Renal pelvis (tissue), 12 donors: ENCODE measurements around the gene DMAC2L. TPM values are rescaled to one million over a fixed set of nuclear protein-coding genes. Genes with fewer than 3 reads are reported as not detected.
"Not testable (repeated sequence)": the region's sequence is repeated elsewhere in the genome, so short reads cannot be mapped to it uniquely, and the experiment has no call there.

Experiments used
- DNase-seq: peaks from one replicate; pipeline ENCODE4 v3.0.0-alpha.2; 2013
- long read RNA-seq, 16 experiments: transcript quantifications; one replicate each; lab custom pipeline, GENCODE V29; 2026
- polyA plus RNA-seq, 3 donors: library from polyadenylated mRNA; unstranded; fragments of 120-200 nt; gene quantifications; one replicate each; pipeline ENCODE4 v1.2.1, GENCODE V29; 2013; ENCODE audit not compliant: insufficient read length in 3 of 3

Gene DMAC2L, protein sequence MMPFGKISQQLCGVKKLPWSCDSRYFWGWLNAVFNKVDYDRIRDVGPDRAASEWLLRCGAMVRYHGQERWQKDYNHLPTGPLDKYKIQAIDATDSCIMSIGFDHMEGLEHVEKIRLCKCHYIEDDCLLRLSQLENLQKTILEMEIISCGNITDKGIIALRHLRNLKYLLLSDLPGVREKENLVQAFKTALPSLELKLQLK
- 10 to 100 TPM; 16.8 to 31.9 (median 31.6) TPM for polyA plus RNA-seq
- long read RNA-seq, donor 1, transcript ATP5S-207 (5 exons, 2,008 nt) = major isoform, 6 of 18 reads
- long read RNA-seq, donor 1, partial matches to known transcripts = 6 of 18 reads
- long read RNA-seq, donor 1, other reads (novel, unspliced or antisense) = 5 of 18 reads
- long read RNA-seq, donor 2, transcript ATP5S-207 (5 exons, 2,008 nt) = major isoform, 5 of 15 reads
- long read RNA-seq, donor 2, partial matches to known transcripts = 8 of 15 reads
- long read RNA-seq, donor 2, other reads (novel, unspliced or antisense) = 0 of 15 reads
- long read RNA-seq, donor 3, transcript ATP5S-207 (5 exons, 2,008 nt) = major isoform, 6 of 6 reads
- long read RNA-seq, donor 3, partial matches to known transcripts = 0 of 6 reads
- long read RNA-seq, donor 3, other reads (novel, unspliced or antisense) = 0 of 6 reads
- long read RNA-seq, donor 4, full-length matches to known transcripts = 7 of 14 reads
- long read RNA-seq, donor 4, partial matches to known transcripts = 0 of 14 reads
- long read RNA-seq, donor 4, other reads (novel, unspliced or antisense) = 7 of 14 reads
- long read RNA-seq, donor 5, partial matches to known transcripts = 0 of 2 reads
- long read RNA-seq, donor 5, other reads (novel, unspliced or antisense) = 0 of 2 reads
- long read RNA-seq, donor 6, partial matches to known transcripts = 0 of 4 reads
- long read RNA-seq, donor 6, other reads (novel, unspliced or antisense) = 0 of 4 reads
- long read RNA-seq, donor 7, full-length matches to known transcripts = 9 of 9 reads
- long read RNA-seq, donor 7, partial matches to known transcripts = 0 of 9 reads
- long read RNA-seq, donor 7, other reads (novel, unspliced or antisense) = 0 of 9 reads
- long read RNA-seq, donor 8, partial matches to known transcripts = 0 of 1 reads
- long read RNA-seq, donor 8, other reads (novel, unspliced or antisense) = 0 of 1 reads
- long read RNA-seq, donor 9, transcript ATP5S-207 (5 exons, 2,008 nt) = major isoform, 6 of 30 reads
- long read RNA-seq, donor 9, partial matches to known transcripts = 16 of 30 reads
- long read RNA-seq, donor 9, other reads (novel, unspliced or antisense) = 8 of 30 reads
- long read RNA-seq, donor 10, transcript ATP5S-207 (5 exons, 2,008 nt) = major isoform, 6 of 6 reads
- long read RNA-seq, donor 10, partial matches to known transcripts = 0 of 6 reads
- long read RNA-seq, donor 10, other reads (novel, unspliced or antisense) = 0 of 6 reads
- long read RNA-seq, donor 11, partial matches to known transcripts = 0 of 4 reads
- long read RNA-seq, donor 11, other reads (novel, unspliced or antisense) = 0 of 4 reads
- long read RNA-seq, donor 12, partial matches to known transcripts = 5 of 12 reads
- long read RNA-seq, donor 12, other reads (novel, unspliced or antisense) = 0 of 12 reads
- long read RNA-seq, donor 13, partial matches to known transcripts = 0 of 3 reads
- long read RNA-seq, donor 13, other reads (novel, unspliced or antisense) = 0 of 3 reads
- long read RNA-seq, donor 14 = 0 reads
- long read RNA-seq, donor 15 = 0 reads
- long read RNA-seq, donor 16, partial matches to known transcripts = 0 of 4 reads
- long read RNA-seq, donor 16, other reads (novel, unspliced or antisense) = 0 of 4 reads

DNA sequence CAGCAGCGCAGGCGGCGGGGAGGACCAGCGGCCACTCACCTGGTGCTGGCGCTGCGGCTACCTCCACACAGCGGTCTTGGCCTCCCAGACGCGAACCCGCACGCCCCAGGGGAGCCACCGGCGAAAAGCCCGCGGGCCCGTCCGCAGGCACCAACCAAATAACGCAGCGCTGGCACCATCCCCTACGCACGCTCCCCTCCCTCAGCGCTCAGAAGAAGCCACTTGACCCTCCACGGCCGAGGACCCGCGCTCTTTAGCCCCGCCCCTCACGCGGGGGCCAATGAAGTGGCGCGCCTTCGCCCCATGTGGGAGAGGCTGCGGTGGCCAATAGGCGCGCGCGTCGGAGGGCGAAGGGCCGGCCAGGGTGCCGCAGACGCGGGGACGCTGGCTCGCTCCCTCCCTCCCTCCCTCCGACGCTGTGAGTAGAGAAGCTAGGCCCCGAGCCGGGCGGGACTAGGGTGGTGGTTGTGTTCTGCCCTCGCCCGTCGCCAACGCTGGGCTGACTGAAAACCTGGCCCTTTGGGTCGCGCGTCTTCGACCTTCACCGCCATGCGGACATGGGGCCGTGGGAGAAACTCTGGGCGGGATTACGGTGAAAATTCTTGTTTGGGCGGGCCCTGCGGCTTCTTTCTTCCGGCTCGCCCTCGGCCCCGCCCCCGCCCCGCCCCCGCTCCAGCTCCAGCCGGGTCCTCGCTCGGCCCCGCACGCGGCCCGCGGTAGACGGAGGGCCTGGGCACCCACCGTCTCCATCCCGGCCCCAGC is at the start of gene DMAC2L, which contains the start of gene L2HGDH:
DMAC2L (plus strand) TSS at position 353 of the 762 bp plus-strand sequence. CDS start 9,164 bp downstream, outside the sequence.
L2HGDH (minus strand) TSS at position 258 of the 762 bp plus-strand sequence; CDS start at position 179, 79 bp downstream.
- DNase-seq = peak; percentile 96

DNA sequence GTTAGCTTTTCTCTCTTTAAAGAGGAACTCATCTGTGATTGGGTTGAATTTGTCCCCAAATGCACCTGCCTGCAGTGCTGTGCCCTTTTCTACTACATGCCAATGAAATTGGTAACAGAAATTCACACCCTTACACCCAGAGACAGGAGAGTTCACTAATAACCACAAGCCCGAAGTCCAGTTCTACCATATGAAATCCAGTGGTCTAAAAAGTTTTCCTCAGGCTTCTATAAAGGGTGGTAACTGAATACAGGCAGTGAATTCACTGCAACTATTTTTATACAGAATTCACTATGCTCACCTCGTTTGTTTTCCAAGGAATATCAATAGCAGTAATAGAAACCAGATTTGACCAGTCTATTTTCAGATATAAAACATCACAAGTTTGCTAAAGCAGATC is 49.3 kb upstream of the DMAC2L start:
- DNase-seq = no peak

DNA sequence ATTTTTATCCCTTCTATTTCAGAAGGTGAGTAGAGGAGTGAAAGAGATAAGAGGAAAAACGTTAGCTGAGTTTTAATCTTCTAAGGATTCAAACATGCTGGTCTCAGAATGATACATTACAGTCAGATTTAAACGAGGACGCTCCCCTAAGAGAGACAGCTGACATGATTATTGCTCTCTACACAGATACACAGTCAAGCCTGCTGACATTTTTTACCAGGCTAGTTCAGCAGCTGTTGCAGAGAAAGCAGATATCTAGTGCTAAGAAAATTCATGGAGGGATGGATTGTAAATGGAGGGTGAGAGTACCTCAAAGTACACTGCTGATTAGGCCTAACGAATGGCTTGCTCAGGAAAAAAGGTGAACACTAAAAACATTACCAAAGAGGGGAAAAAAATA is 48.8 kb upstream of the DMAC2L start:
- no peak for DNase-seq

DNA sequence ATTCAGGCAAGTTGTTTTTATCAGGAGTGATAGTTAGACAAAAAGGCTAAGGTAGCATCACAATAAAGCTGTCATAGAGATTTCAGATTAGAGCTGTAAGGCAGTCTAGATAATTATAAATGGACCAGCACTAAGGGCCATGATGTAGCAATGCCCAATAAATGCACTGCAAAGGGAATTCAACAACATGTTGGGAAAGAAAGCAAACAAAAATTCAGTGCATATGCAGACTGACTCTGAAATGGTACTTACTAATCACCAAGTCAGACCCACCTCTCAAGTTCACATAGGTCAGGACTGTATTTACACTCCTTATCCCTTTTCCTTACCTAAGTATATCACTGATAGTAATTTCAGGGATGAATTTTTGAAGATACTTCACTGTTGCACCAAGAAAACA is 47.1 kb upstream of the DMAC2L start:
- no peak for DNase-seq

DNA sequence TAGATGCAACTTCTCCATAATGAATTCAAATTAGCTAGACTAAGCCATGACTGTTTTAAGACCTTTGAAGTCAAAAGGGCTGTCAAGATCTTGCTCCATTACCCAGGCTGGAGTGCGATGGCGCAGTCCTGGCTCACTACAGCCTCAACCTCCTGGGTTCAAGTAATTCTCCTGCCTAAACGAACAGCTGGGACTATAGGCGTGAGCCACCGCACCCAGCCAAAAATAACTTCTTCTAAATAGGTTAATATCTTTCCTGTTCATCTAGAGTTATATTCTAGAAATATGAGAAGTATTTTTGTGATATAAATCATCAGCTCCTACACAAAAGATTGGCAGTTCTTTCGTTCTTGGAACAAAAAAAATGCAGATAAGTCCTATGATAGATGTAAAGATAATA is 41.2 kb upstream of the DMAC2L start:
- no peak for DNase-seq

DNA sequence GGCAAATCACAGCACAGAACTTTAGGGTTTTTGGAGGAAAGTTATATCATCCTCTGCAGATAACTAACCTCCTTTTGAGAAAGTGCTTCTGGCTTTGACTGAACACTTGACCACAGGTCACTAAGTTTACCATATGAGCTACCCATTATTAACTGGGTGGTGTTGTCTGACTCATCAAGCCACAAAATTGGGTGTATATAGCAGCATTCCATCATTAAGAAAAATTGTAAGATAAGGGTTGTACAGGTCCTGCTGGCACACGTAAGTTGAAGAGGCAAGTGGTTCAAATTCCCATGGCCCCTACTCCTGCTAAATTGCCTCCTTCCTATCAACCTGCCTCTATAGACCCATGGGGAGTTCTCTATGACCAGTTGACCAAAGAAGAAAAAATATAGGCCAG is 39.6 kb upstream of the DMAC2L start:
- no peak for DNase-seq

DNA sequence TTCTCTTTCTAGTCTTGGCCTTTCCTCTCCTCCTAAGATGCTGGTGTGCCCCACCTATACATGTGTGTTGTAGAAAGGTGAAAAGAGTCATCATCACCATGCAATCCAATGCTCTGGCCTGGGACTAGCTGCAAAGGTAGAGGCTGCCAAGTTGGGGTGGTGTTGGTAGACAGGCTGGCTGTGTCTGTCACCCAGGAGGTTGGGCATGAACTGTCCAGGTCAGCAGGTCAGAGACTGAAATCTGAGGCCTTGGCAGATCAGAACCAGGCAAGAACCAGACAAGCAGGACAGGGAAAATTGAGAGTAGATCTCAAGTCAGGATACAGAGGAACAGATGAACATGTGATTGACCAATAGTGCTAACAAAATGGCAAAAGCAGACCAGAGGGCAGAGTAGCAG is 26.3 kb upstream of the DMAC2L start:
- DNase-seq = no peak

DNA sequence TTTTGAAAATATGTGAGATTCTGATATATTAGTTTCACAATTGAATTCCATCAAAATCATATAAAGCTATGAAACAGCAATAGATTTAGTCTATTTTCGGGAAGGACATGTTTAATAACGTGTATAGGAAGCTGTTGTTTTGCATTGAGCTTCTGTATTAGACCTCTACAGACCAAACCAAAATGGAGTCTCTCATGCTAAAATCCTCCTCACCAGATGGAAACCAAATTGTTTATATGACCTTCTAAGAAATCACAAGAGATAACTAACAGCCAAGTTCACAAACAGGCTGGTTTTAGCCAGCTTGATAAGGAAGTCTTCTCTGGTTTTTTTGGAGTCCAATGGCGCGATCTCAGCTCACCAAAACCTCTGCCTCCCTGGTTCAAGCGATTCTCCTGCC is 24.0 kb upstream of the DMAC2L start:
- DNase-seq = no peak

DNA sequence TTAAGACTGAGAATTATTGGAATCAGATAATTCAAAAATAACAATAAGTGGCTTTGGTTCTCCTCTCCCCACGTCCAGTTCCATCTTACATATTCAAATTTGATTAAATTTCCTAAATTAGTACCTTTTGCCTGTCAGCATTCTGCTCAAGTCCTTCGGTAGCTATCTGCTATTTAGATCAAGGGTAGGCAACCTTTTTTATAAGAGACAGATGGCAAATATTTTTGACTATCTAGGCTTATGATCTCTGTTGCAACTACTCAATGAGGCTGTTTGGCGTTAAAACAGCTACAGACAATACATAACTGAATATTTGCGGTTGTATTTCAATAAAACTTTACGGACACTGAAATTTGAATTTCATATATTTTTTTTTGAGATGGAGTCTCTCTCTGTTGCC is 21.8 kb upstream of the DMAC2L start:
- no peak for DNase-seq

DNA sequence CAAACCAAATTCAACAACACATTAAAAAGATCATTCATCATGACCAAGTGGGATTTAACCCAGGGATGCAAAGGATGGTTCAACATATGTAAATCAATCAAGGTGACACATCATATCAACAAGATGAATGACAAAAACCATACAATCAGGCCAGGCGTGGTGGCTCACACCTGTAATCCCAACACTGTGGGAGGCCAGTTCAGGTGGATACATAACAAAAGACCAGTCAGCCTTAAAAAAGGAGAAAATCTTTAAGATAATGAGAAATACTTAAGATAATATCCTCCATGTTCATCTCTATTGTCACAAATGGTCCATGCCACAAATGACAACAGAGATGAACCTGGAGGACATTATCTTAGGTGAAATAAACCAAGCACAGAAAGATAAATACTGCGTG is 12.5 kb upstream of the DMAC2L start:
- DNase-seq = no peak

DNA sequence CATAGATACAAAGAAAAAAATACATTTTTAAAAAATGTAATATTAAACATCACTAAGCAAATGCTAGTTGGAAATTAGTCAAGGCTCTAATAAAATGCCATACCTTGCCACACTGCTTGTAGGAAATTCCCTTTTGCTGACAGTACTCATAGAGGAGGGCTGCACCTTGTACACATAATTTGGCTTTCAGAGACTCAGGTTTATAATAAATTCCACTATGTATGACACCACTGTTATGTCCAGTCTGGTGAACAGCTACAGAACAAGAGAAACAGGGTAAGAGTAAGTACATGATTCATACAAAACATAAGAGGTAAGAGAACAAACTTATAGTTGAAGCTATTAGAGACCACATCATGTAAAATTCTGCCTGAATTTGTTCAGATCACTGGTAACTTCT is 10.2 kb upstream of the DMAC2L start:
- no peak for DNase-seq

DNA sequence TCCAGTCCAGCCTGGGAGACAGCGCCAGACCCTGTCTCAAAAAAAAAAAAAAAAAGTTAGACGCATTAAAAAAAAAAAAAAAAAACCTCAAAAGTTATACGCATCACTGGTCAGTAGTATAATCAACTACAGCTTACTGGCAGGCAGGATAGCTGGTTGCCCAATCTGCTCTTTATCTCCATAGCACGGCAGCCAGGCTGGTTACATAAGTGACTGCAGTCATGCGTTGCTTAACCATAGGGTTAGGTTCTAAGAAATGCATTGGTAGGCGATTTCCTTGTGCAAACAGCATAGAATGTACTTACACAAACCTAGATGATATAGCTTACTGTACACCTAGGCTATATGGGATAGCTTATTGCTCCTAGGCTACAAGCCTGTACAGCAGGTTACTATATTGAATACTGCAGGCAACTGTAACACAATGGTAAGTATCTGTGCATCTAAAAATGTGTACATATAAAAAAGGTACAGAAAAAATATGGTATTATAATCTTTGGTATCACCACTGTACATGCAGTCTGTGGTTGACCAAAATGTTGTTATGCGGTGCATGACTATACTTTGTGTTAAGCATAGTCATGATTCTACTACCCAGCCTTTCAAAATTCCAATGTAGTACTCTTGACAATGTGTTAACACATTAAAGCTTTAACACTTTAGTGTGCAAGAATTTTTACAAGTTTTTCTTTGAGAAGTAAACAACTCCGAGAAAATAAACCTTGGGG is 8.2 kb upstream of the DMAC2L start:
- peak; percentile 19 for DNase-seq

DNA sequence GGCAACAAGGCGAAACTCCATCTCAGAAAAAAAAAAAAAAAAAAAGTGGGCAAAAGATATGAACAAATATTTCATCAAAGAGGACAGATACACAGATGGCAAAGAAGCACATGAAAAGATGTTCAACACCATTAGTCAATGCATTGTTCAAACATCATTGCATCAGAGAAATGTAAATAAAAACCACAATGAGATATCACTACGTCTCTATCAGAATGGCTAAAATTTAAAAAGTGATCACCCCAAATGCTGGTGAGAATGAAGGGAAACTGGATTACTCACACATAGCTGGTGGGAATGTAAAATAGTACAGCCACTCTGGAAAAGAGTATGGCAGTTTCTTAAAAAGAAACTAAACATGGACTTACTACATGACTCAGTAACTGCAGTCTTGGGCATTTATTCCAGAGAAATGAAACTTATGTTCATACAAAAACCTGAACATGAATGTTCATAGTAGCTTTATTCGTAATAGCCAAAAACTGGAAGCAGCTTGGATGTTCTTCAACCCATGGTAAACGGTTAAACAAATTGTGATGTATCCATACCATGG is 3.7 kb upstream of the DMAC2L start:
- DNase-seq = no peak

DNA sequence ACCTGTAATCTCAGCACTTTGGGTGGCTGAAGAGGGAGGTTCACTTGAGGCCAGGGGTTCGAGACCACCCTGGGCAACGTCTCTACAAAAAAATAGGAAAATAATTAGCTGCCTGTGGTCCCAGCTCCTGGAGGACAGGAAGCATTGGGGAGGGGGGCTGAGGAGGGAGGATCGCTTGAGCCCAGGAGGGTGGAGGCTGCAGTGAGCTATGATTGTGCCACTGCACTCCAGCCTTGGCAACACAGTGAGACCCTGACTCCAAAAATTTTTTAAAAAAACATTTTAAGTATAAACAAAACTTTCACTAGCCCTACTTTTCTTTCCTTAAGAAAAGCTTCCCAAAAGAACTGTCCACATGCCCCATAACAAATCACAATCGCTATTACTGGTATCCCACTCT is 1.7 kb upstream of the DMAC2L start:
- no peak for DNase-seq

DNA sequence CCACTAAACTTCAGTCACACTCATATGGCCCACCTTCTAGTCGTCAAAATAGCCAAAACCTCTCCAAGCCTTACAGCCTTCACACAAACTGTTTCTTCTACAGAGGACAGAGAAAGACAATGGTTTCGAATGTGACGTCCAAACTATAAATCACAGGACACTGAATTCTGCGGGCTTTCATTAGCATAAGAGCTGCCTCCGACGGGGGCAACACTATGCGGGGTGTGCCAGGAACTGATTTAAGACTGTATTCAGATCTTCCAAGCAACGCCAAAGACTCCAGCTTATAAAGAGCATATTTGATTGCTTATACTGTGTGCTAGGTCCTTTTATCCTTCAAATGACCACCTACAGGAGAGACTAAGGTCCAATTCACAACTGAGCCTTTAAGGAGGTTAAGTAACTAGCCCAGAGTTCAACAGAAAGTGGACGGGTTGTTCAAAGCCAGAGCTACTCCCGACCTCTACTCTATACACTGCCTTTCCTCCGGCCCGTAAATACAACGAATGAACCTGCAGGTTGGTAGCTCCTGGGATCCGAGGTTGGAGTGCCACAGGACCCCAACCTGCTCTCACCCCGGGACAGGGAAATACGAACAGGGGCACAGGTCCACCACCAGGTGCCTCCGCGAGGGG is 670 bp upstream of the DMAC2L start:
- peak; percentile 42 for DNase-seq

DNA sequence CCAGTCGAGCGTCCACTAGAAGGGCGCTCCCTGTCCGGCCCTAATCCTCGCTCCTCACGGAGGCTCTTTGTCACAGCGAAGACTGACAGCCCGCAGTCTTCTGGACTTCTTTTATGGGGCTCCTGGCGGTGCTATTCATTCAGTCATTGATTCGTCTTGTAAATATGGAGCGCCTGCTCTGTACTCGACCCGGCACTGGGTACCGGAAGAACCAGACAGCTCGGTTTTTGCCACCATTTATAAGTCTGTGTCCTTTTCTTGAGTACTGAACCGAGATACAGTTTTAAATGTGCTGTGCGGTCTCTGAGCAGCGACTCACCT is 570 bp downstream of the DMAC2L start:
- no peak for DNase-seq

DNA sequence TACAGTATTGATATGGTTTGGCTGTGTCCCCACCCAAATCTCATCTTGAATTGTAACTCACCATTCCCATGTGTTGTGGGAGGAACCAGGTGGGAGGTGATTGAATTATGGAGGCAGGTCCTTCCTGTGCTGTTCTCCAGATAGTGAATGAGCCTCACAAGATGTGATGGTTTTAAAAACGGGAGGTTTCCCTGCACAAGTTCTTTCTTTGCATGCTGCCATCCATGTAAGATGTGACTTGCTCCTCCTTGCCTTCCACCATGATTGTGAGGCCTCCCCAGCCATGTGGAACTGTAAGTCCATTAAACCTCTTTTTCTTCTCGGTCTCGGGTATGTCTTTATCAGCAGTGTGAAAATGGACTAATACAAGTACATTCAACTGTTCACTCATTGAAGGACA is 2.0 kb downstream of the DMAC2L start:
- not testable (repeated sequence) for DNase-seq

DNA sequence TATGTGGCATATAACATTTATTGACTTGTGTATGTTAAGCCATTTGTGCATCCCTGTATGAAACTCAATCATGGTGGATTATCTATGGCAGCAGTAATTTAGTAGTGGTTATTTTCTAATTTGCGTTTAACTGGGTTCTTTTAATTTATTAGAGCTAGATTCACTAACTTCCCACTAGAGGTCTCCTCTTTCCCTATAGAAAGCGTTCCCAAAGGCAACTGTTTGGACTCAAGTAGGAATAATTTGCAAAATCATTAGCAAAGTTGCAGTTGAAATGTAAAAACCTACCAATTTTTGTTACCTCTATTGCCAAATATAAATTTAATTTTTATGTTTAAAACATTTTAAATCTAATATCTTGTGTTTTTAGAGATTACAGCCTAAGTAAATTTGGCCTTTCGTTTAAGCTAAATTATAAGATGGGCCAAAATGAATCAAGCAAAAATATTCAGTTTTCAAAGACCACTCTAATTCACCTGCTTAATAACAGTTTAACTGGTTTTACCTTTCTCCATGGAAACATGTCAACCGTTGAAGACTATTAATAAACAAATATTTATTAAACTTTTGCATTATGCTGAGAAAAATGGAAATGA is 6.0 kb downstream of the DMAC2L start:
- no peak for DNase-seq
